Endothelial cell of umbilical vein (primary cell): ENCODE results near the gene CEP70. TPM values are rescaled to one million over a fixed set of nuclear protein-coding genes. Genes with fewer than 3 reads are reported as not detected.
"Not testable (repeated sequence)": the region's sequence is repeated elsewhere in the genome, so short reads cannot be mapped to it uniquely, and the experiment has no call there.

ENCODE experiments used
- BruUV-seq: library from RNA; stranded (reverse); fragments of 400-500 nt; replicated peaks from 2 replicates; lab custom pipeline; 2021; lab: Mats Ljungman, UMichigan
- CTCF ChIA-PET: fragments of 300-600, 350-600 bp; sonication (Branson Sonifier 250); formaldehyde crosslinking; loops from one replicate; lab custom pipeline; 2021; ENCODE audit warnings: antibody characterized with exemption, inconsistent platforms; lab: Charles Lee
- POLR2A ChIA-PET: fragments of 300-600, 350-600 bp; sonication (Branson Sonifier 250); formaldehyde crosslinking; loops from one replicate; lab custom pipeline; 2021; ENCODE audit warnings: antibody characterized with exemption, inconsistent platforms; lab: Charles Lee
- DNase-seq: peaks from one replicate; pipeline ENCODE4 v3.0.0-alpha.2; 2011; ENCODE audit warnings: low read depth, low spot score
- FAIRE-seq: peaks from 2 replicates; lab custom pipeline; 2011; peaks lifted over from hg19 to GRCh38; lab: Jason Lieb, UNC
- H2AFZ ChIP-seq: 2 replicates; pipeline ENCODE4 v1.6.0; 2012; ENCODE audit warnings: low read depth, low read length, control low read depth, inconsistent platforms
- H3K27ac ChIP-seq: 2 replicates; pipeline ENCODE4 v1.5.1; 2011; ENCODE audit warnings: low read depth, mild to moderate bottlenecking, control low read depth, low read length, moderate library complexity; ENCODE audit not compliant: insufficient read depth
- H3K27me3 ChIP-seq, 2 experiments: 2 replicates each; pipeline versions ENCODE4 v1.6.0 to v1.6.1; 2011; ENCODE audit warnings: low read length in 2 of 2, mixed read lengths in 1 of 2; ENCODE audit not compliant: control insufficient read depth in 2 of 2, insufficient read depth in 2 of 2
- H3K36me3 ChIP-seq, 2 experiments: 2 replicates in 1 of 2; 3 replicates in 1 of 2; pipeline ENCODE4 v1.5.1; 2011; ENCODE audit warnings: low read length in 2 of 2, mild to moderate bottlenecking in 1 of 2, moderate library complexity in 1 of 2; ENCODE audit not compliant: control insufficient read depth in 2 of 2, insufficient read depth in 2 of 2; ENCODE audit errors: extremely low read depth in 1 of 2
- H3K4me1 ChIP-seq: 3 replicates; pipeline ENCODE4 v1.5.1; 2011; ENCODE audit warnings: mild to moderate bottlenecking, low read length; ENCODE audit not compliant: control insufficient read depth, insufficient read depth; ENCODE audit errors: extremely low read depth
- H3K4me2 ChIP-seq: 2 replicates; pipeline ENCODE4 v1.6.1; 2011; ENCODE audit warnings: low read length, control low read depth, mixed read lengths; ENCODE audit not compliant: insufficient read depth
- H3K4me3 ChIP-seq, 3 experiments: fragments of 200-600 bp in 1 of 3; sonication (generic), shearing (Covaris generic) in 1 of 3; replicated peaks in 1 of 3; 2 replicates each; pipeline ENCODE4 v1.5.1; 2011 to 2016; ENCODE audit warnings: control low read depth in 3 of 3, low read length in 3 of 3, mild to moderate bottlenecking in 2 of 3, inconsistent platforms in 1 of 3, low read depth in 1 of 3, moderate library complexity in 1 of 3; ENCODE audit not compliant: insufficient read depth in 1 of 3
- H3K79me2 ChIP-seq: 2 replicates; pipeline ENCODE4 v1.6.0; 2012; ENCODE audit warnings: low read length, inconsistent platforms; ENCODE audit not compliant: control insufficient read depth, insufficient read depth
- H3K9ac ChIP-seq: replicated peaks from 2 replicates; pipeline ENCODE3; 2011; ENCODE audit warnings: low read length, control low read depth; ENCODE audit not compliant: insufficient read depth; ENCODE audit errors: extremely low read depth
- H3K9me1 ChIP-seq: replicated peaks from 3 replicates; pipeline ENCODE4 v1.6.0; 2011; ENCODE audit warnings: mild to moderate bottlenecking, low read length; ENCODE audit not compliant: control insufficient read depth, insufficient read depth; ENCODE audit errors: extremely low read depth
- H3K9me3 ChIP-seq: replicated peaks from 2 replicates; pipeline ENCODE4 v1.5.1; 2012; ENCODE audit warnings: low read length, inconsistent platforms; ENCODE audit not compliant: control insufficient read depth, insufficient read depth
- H4K20me1 ChIP-seq: replicated peaks from 2 replicates; pipeline ENCODE3; 2011; ENCODE audit warnings: mild to moderate bottlenecking, low read length; ENCODE audit not compliant: control insufficient read depth, insufficient read depth; ENCODE audit errors: extremely low read depth
- CTCF ChIP-seq, 2 donors: IDR thresholded peaks; 1 replicate in 1 of 2; 2 replicates in 1 of 2; pipeline ENCODE4 v1.5.1; 2011; ENCODE audit warnings: low read length in 2 of 2, mild to moderate bottlenecking in 2 of 2, moderate library complexity in 2 of 2, control low read depth in 1 of 2, inconsistent platforms in 1 of 2, low read depth in 1 of 2; ENCODE audit not compliant: insufficient read depth in 1 of 2; ENCODE audit errors: extremely low read depth in 1 of 2
- EZH2 ChIP-seq: IDR thresholded peaks from 2 replicates; pipeline ENCODE4 v1.6.1; 2012; ENCODE audit warnings: borderline replicate concordance, low read depth, mild to moderate bottlenecking, moderate library complexity, low read length, inconsistent platforms; ENCODE audit not compliant: severe bottlenecking
- FOS ChIP-seq: IDR thresholded peaks from 2 replicates; pipeline ENCODE4 v1.6.1; 2011; ENCODE audit warnings: mild to moderate bottlenecking, low read length, moderate library complexity, borderline replicate concordance; ENCODE audit not compliant: insufficient read depth
- GATA2 ChIP-seq: IDR thresholded peaks from 2 replicates; pipeline ENCODE4 v1.7.0; 2011; ENCODE audit warnings: low read depth, mild to moderate bottlenecking, moderate library complexity, mixed read lengths, low read length; ENCODE audit not compliant: insufficient read length, insufficient read depth
- JUN ChIP-seq: IDR thresholded peaks from 2 replicates; pipeline ENCODE4 v1.6.1; 2011; ENCODE audit warnings: borderline replicate concordance, low read depth; ENCODE audit not compliant: insufficient read length, insufficient read depth
- MAX ChIP-seq: IDR thresholded peaks from 2 replicates; pipeline ENCODE4 v1.6.1; 2011; ENCODE audit not compliant: insufficient read depth, insufficient read length
- MYC ChIP-seq: IDR thresholded peaks from one replicate; pipeline ENCODE4 v1.6.1; 2011; ENCODE audit warnings: mild to moderate bottlenecking, low read depth, low read length
- POLR2A ChIP-seq: IDR thresholded peaks from 2 replicates; pipeline ENCODE4 v1.6.1; 2012; ENCODE audit warnings: low read depth, mild to moderate bottlenecking, control low read depth, low read length
- POLR2AphosphoS5 ChIP-seq: IDR thresholded peaks from 2 replicates; pipeline ENCODE4 v1.6.1; 2012; ENCODE audit warnings: low read depth, mild to moderate bottlenecking, control low read depth, low read length, moderate library complexity; ENCODE audit not compliant: insufficient read depth
- dilution Hi-C: fragments of 300-500 bp; cut with MboI; formaldehyde crosslinking; loops from one replicate; pipeline ENCODE4 v1.15.0; 2019; ENCODE audit warnings: low sequenced_read_pairs; ENCODE audit not compliant: extremely low pct_ligation_motif_present
- intact Hi-C: fragments of 100-400 bp; cut with micrococcal nuclease; formaldehyde crosslinking; loops from one replicate; pipeline ENCODE4 v1.10.0; 2022
- polyA plus RNA-seq, 4 experiments: library from polyadenylated mRNA; depleted of rRNA in 3 of 4; stranded (reverse) in 3 of 4; unstranded in 1 of 4; fragments of >200 nt; gene quantifications; 2 replicates each; pipeline versions ENCODE4 v1.2.1 to v1.2.3, GENCODE V29; 2011 to 2012; ENCODE audit warnings: missing spikeins in 1 of 4
- total RNA-seq: library from RNA; stranded (reverse); gene quantifications from 2 replicates; pipeline ENCODE4 v1.2.3, GENCODE V29; 2021

CEP70 gene
- total and polyA plus RNA-seq, 2 donors (not counting 3 experiments of a cell fraction or from before 2014, with no cell fraction given) = 2.1 to 16.9 TPM

GRCh38 chr3:138567403-138567802 is 26.7 kb downstream of the CEP70 start:
- DNase-seq (no peak), FAIRE-seq (no peak)
- intact Hi-C loops (no loop called here), dilution Hi-C loops (no loop called here)
- Histone ChIP-seq H3K27ac (no peak overlapping the region), H3K9me1 (no peaks in the 10 kb centered on the region), H3K9ac (no peak overlapping the region), H3K79me2 (no peaks in the 10 kb centered on the region), H3K27me3 (no peaks in the 10 kb centered on the region), H3K4me3 (no peak overlapping the region), H2AFZ (no peak overlapping the region), H4K20me1 (no peaks in the 10 kb centered on the region), H3K9me3 (no peaks in the 10 kb centered on the region), H3K4me2 (no peak overlapping the region), H3K4me1 (no peaks in the 10 kb centered on the region), H3K36me3 (no peaks in the 10 kb centered on the region)
- TF ChIP-seq GATA2 = no peak
- no peak for TF ChIP-seq FOS
- TF ChIP-seq MAX = no peak
- TF ChIP-seq POLR2A = no peak
- no peak for TF ChIP-seq POLR2AphosphoS5
- no peak for TF ChIP-seq CTCF (IDR thresholded peaks at IDR 0.05; ENCODE audit: extremely low read depth in 1 of 2, insufficient read depth in 1 of 2, low read depth in 1 of 2, low read length in 2 of 2)
- no peak for TF ChIP-seq EZH2
- TF ChIP-seq JUN = no peak
- no peak for TF ChIP-seq MYC
- CTCF ChIA-PET = interaction anchor here (1.0 kb wide), 1 partner anchor 356 kb away, joined by 5 read pairs; no protein-coding TSS in a partner anchor
- POLR2A ChIA-PET = no interaction called here
- no TSS peak for BruUV-seq

DNA sequence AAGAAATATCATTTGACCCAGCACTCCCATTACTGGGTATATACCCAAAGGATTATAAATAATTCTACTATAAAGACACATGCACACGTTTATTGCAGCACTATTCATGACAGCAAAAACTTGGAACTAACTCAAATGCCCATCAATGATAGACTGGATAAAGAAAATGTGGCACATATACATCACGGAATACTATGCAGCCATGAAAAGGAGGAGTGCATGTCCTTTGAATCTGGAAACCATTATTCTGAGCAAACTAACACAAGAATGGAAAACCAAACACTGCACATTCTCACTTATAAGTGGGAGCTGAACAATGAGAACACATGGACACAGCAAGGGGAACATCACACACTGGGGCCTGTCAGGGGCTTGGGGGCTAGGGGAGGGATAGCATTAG is 27.8 kb downstream of the CEP70 start:
- H2AFZ ChIP-seq, POLR2A ChIA-PET, FAIRE-seq, intact Hi-C loops, H3K4me1 ChIP-seq, H3K9ac ChIP-seq, H3K27me3 ChIP-seq, H3K79me2 ChIP-seq, DNase-seq, H3K4me3 ChIP-seq, BruUV-seq, dilution Hi-C loops, H3K9me3 ChIP-seq, H3K4me2 ChIP-seq, H3K36me3 ChIP-seq, H4K20me1 ChIP-seq, H3K27ac ChIP-seq, H3K9me1 ChIP-seq: not testable (repeated sequence)
- CTCF ChIA-PET = interaction anchor here (0.6 to 0.7 kb wide), 2 partner anchors 349 to 359 kb away, joined by 3 read pairs; no protein-coding TSS in a partner anchor

DNA sequence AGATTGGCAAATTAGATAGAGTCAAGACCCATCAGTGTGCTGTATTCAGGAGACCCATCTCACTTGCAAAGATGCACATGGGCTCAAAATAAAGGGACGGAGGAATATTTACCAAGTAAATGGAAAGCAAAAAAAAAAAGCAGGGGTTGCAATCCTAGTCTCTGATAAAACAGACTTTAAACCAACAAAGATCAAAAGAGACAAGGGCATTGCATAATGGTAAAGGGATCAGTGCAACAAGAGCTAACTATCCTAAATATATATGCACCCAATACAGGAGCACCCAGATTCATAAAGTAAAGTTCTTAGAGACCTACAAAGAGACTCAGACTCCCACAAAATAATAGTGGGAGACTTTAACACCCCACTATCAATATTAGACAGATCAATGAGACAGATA is 31.2 kb downstream of the CEP70 start:
- FAIRE-seq, H3K27ac ChIP-seq, H3K4me1 ChIP-seq, dilution Hi-C loops, H3K9ac ChIP-seq, H3K36me3 ChIP-seq, H4K20me1 ChIP-seq, H3K4me3 ChIP-seq, H3K9me1 ChIP-seq, CTCF ChIA-PET, H2AFZ ChIP-seq, H3K4me2 ChIP-seq, DNase-seq, BruUV-seq, intact Hi-C loops, H3K79me2 ChIP-seq, H3K9me3 ChIP-seq, H3K27me3 ChIP-seq: not testable (repeated sequence)
- POLR2A ChIA-PET = interaction anchor here (0.6 kb wide), 1 partner anchor 783 kb away, joined by 3 read pairs; no protein-coding TSS in a partner anchor
